Stomach (tissue), 9 donors: Measurements from ENCODE around the gene COL5A3. TPM values are rescaled to one million over a fixed set of nuclear protein-coding genes. Genes with fewer than 3 reads are reported as not detected.

ENCODE experiments used
- DNase-seq, 2 donors: peaks; one replicate each; pipeline versions ENCODE4 v3.0.0 to v3.0.0-alpha.2; 2013 to 2019
- H3K27ac ChIP-seq, 5 donors: fragments of 200-600 bp in 4 of 5; sonication (generic) in 4 of 5; one replicate each; pipeline ENCODE4 v1.5.1; 2013 to 2019; ENCODE audit warnings: mild to moderate bottlenecking in 1 of 5, moderate library complexity in 1 of 5
- H3K27me3 ChIP-seq, 3 donors: fragments of 200-600 bp; sonication (generic); one replicate each; pipeline ENCODE4 v1.5.1; 2017 to 2019; ENCODE audit warnings: mixed run types in 1 of 3
- H3K36me3 ChIP-seq, 4 donors: fragments of 200-600 bp; sonication (generic); 1 replicate in 3 of 4; 2 replicates in 1 of 4; pipeline ENCODE4 v1.5.1; 2016 to 2019
- H3K4me1 ChIP-seq, 4 donors: fragments of 200-600 bp; sonication (generic); one replicate each; pipeline ENCODE4 v1.5.1; 2016 to 2019
- H3K4me3 ChIP-seq, 4 donors: fragments of 200-600 bp; sonication (generic) in 3 of 4; one replicate each; pipeline ENCODE4 v1.5.1; 2016 to 2019; ENCODE audit warnings: mild to moderate bottlenecking in 1 of 4
- H3K9me3 ChIP-seq, 4 donors: fragments of 200-600 bp; sonication (generic); one replicate each; pipeline ENCODE4 v1.5.1; 2016 to 2019
- EP300 ChIP-seq: sonication (generic); formaldehyde crosslinking; IDR thresholded peaks from one replicate; pipeline ENCODE4 v1.6.1; 2017; ENCODE audit warnings: antibody characterized with exemption
- POLR2A ChIP-seq, 4 donors: fragments of 450-650 bp; IDR thresholded peaks; one replicate each; pipeline ENCODE4 v1.6.1; 2016; ENCODE audit warnings: antibody characterized with exemption in 4 of 4, control low read depth in 2 of 4, mild to moderate bottlenecking in 1 of 4, moderate library complexity in 1 of 4
- POLR2AphosphoS5 ChIP-seq, 3 donors: sonication (generic); formaldehyde crosslinking; IDR thresholded peaks; one replicate each; pipeline ENCODE4 v1.6.1; 2016; ENCODE audit warnings: antibody characterized with exemption in 3 of 3
- WGBS, 5 donors: extraction: QIAGEN DNeasy Blood & Tissue Kit in 3 of 5; methylation state at CpG; one replicate each; pipeline versions ENCODE4 v1.1.5 to v1.1.7; 2013 to 2018; 5-methylcytosine and 5-hydroxymethylcytosine counted together
- intact Hi-C: fragments of 100-400 bp; cut with DNase I; formaldehyde crosslinking; loops from one replicate; pipeline ENCODE4 v1.15.1; 2023; ENCODE audit warnings: low total_unique reads
- polyA plus RNA-seq, 3 donors: library from polyadenylated mRNA; stranded (reverse); fragments of 200-250 nt; gene quantifications; one replicate each; pipeline ENCODE4 v1.2.3, GENCODE V29; 2013
- total RNA-seq, 5 donors: library from RNA; depleted of rRNA; stranded (reverse); fragments of >200 nt; gene quantifications; one replicate each; pipeline versions ENCODE4 v1.1.0 to v1.2.3, GENCODE V29; 2014 to 2016
- TF ChIP-seq, protein P1 (sequence below), 7 experiments: fragments of 450-650 bp in 4 of 7; fragments of 200-600 bp in 3 of 7; sonication (generic) in 3 of 7; IDR thresholded peaks; one replicate each; pipeline ENCODE4 v1.5.1; 2016 to 2019; ENCODE audit warnings: antibody characterized with exemption in 7 of 7, control low read depth in 2 of 7, mild to moderate bottlenecking in 1 of 7
- donor health status: healthy with polysubstance abuse.
- donor health status: Bipolar disorder and iron deficiency.
- donor health status: healthy.

The COL5A3 gene
- total and polyA plus RNA-seq, 8 donors, result 0.58 to 25.5 (median 5.5) TPM

DNA sequence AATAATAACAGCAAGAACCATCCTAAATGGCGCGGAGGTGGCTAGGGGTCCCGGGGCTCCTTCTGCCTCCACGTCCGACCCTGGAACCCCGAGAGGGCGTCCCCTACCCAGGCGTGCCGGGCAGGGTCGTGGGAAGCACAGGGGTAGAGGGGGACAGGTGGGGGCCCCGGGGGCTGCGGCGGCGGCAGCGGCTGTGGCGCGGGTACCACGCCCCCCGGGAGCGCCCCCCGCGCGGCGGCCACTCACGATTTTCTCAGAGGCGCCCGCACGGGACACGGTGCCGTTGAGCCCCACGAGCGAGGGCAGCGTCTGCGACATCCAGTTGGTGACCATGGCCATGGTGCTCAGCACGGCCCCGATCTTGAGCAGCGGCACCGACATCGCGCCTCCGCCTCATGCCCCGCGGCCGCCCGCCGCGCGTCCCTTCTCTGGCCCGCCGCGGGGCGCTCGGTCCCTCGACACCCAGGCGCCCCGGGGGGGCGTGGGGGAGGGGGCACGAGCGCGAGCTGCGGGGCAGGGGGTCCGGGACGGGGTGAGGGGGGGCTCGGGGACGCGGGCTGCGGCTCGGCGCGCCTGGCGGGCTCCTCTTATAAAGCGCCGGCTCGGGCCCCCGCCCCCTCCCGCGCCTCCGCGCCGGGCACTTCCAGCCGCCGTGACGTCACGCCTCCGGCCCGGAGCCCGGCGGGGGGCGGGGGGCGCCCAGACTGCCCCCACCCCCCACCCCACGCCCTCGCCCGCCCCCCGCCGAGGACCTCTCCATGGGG is 96.9 kb downstream of the COL5A3 start:
- intact Hi-C loops, result no loop called here
- peak; percentile 28 to 64 for DNase-seq
- WGBS, 5 donors, result 2 to 13% (median 5%) methylated on average over 3 to 81 of the region's 95 CpGs
- Histone ChIP-seq H3K27ac (peak overlapping the region in 1 of 5 donors; percentile 18), H3K9me3 (no peaks in the 10 kb centered on the region), H3K4me3 (peak overlapping the region; percentile 46 to 64 (median 54)), H3K4me1 (peaks cover 16 to 25% (median 22%) of the 10 kb centered on the region in 4 donors), H3K27me3 (peaks cover 10 to 97% (median 31%) of the 10 kb centered on the region in 3 donors), H3K36me3 (no peaks in the 10 kb centered on the region)
- TF ChIP-seq POLR2A (IDR thresholded peaks at IDR 0.05) (no peak), EP300 (no peak), POLR2AphosphoS5 (IDR thresholded peaks at IDR 0.05) (no peak)
- TF ChIP-seq, protein P1, sequence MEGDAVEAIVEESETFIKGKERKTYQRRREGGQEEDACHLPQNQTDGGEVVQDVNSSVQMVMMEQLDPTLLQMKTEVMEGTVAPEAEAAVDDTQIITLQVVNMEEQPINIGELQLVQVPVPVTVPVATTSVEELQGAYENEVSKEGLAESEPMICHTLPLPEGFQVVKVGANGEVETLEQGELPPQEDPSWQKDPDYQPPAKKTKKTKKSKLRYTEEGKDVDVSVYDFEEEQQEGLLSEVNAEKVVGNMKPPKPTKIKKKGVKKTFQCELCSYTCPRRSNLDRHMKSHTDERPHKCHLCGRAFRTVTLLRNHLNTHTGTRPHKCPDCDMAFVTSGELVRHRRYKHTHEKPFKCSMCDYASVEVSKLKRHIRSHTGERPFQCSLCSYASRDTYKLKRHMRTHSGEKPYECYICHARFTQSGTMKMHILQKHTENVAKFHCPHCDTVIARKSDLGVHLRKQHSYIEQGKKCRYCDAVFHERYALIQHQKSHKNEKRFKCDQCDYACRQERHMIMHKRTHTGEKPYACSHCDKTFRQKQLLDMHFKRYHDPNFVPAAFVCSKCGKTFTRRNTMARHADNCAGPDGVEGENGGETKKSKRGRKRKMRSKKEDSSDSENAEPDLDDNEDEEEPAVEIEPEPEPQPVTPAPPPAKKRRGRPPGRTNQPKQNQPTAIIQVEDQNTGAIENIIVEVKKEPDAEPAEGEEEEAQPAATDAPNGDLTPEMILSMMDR (IDR thresholded peaks at IDR 0.05), result no peak

DNA sequence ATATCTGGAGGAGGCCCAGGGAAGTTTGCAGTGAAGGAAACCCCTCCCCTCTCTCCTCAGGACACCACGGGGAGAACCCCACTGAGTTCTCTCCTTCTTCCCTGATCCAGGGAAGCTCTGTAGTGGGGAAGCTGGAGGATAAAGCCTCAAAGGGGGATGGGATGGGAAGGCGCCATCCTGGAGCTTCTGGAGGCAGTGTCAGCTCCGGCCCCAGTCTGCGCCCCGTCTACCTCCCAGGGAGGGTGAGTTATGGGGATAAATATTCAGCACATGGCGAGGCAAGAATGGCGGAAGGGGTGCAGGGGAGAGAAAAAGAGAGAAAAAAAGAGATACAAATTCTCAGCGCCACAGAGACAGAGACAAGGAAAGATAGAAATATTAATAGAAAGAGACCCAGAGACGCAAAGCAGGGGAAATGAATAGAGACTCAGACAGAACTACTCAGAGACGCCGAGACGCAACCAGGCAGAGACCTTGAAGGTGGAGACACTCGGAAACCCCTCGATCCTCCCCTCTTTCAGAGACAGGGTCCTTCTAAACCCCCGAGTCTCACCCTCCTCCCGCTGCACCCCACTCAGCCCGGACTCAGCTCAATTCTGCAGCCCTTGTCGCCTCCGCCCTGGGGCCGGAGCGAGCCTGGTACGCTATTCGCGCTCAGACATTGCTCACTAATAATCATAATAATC is 97.6 kb downstream of the COL5A3 start:
- peaks cover 16 to 25% (median 22%) of the 10 kb centered on the region in 4 donors for H3K4me1 ChIP-seq
- no peaks in the 10 kb centered on the region for H3K36me3 ChIP-seq
- H3K4me3 ChIP-seq, result peak overlapping the region; percentile 46 to 64 (median 54)
- TF ChIP-seq, protein P1 (IDR thresholded peaks at IDR 0.05), result no peak
- TF ChIP-seq POLR2AphosphoS5 (IDR thresholded peaks at IDR 0.05) (no peak), POLR2A (IDR thresholded peaks at IDR 0.05) (no peak), EP300 (no peak)
- H3K27ac ChIP-seq, result no peak overlapping the region
- H3K9me3 ChIP-seq, result no peaks in the 10 kb centered on the region
- intact Hi-C loops, result no loop called here
- WGBS, 5 donors, result 24 to 36% (median 32%) methylated on average over 24 of the region's 24 CpGs
- H3K27me3 ChIP-seq, result peaks cover 10 to 92% (median 31%) of the 10 kb centered on the region in 3 donors
- no peak for DNase-seq

DNA sequence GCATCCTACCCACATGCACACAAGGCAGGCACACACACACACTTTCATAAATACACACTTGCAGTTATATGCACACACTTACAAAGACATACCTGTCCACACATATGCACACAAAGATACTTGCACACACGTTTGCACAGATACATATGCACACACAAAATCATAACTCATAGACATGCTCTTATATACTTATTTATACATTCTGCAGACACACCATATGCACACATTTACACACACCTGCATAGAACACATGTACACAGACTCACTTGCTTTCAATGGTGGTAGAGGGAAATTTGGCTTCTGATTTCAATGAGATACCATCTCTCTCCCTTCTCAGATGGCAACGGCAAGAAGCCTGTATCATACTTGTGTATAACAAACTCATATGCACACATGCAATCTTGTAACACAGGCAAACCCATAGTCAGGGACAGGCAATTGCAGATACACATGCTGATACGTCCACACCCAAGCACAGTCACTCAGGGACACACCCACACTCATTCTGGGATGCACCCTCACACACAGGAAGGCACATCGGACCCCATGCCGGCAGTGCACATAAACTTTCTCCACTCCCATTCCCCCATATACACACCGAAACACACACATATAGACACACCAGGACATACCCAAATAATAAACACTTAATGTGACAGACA is 98.6 kb downstream of the COL5A3 start:
- no peak overlapping the region for H3K27ac ChIP-seq
- peaks cover 16 to 25% (median 22%) of the 10 kb centered on the region in 4 donors for H3K4me1 ChIP-seq
- no peak for DNase-seq
- 56 to 70% (median 64%) methylated on average over 6 of the region's 6 CpGs for whole genome bisulfite sequencing, 5 donors
- intact Hi-C loops, result no loop called here
- no peak overlapping the region for H3K4me3 ChIP-seq
- peaks cover 10 to 88% (median 31%) of the 10 kb centered on the region in 3 donors for H3K27me3 ChIP-seq
- TF ChIP-seq EP300, result no peak
- TF ChIP-seq, protein P1 (IDR thresholded peaks at IDR 0.05), result no peak
- no peaks in the 10 kb centered on the region for H3K36me3 ChIP-seq
- no peaks in the 10 kb centered on the region for H3K9me3 ChIP-seq

GRCh38 chr19:9910625-9911024 is 99.7 kb downstream of the COL5A3 start:
- Histone ChIP-seq H3K9me3 (no peaks in the 10 kb centered on the region), H3K27ac (no peak overlapping the region), H3K27me3 (peaks cover 10 to 87% (median 31%) of the 10 kb centered on the region in 3 donors), H3K36me3 (no peaks in the 10 kb centered on the region), H3K4me1 (peaks cover 16 to 25% (median 22%) of the 10 kb centered on the region in 4 donors), H3K4me3 (no peak overlapping the region)
- TF ChIP-seq, protein P1 (IDR thresholded peaks at IDR 0.05), result no peak
- TF ChIP-seq POLR2AphosphoS5 (IDR thresholded peaks at IDR 0.05) (no peak), POLR2A (IDR thresholded peaks at IDR 0.05) (no peak), EP300 (no peak)
- 82 to 97% (median 92%) methylated on average over 1 of the region's 1 CpG for WGBS, 5 donors
- intact Hi-C loops, result no loop called here
- DNase-seq, result no peak
